K562 (cell line): Measurements from ENCODE around the gene TGFB2. TPM values are rescaled to one million over a fixed set of nuclear protein-coding genes. Genes with fewer than 3 reads are reported as not detected.

Source experiments
- ATAC-seq: fragments of 200-7000 bp; cut with Tn5 transposase; 3 replicates; pipeline ENCODE4 v1.9.1; 2020; ENCODE audit warnings: moderate library complexity
- BruUV-seq: library from RNA; stranded (reverse); fragments of 400-500 nt; replicated peaks from 2 replicates; lab custom pipeline; 2021; lab: Mats Ljungman, UMichigan
- CTCF ChIA-PET: fragments of 300-600 bp; formaldehyde crosslinking; extraction: SDS; loops from one replicate; lab custom pipeline; 2021; ENCODE audit warnings: low intra/inter-chr PET ratio; lab: Yijun Ruan, JAX
- POLR2A ChIA-PET: fragments of 300-600, 350-650 bp; sonication (Branson Sonifier 250); formaldehyde crosslinking; extraction: SDS; loops from one replicate; lab custom pipeline; 2021; ENCODE audit warnings: antibody characterized with exemption, inconsistent platforms; lab: Yijun Ruan, JAX
- DNase-seq, 4 experiments: peaks; one replicate each; pipeline versions ENCODE4 v3.0.0 to v3.0.0-alpha.2; 2011 to 2018; ENCODE audit warnings: low spot score in 3 of 4, mixed read lengths in 3 of 4; ENCODE audit errors: extremely low read depth in 1 of 4
- FAIRE-seq: peaks from 2 replicates; lab custom pipeline; 2011; peaks lifted over from hg19 to GRCh38; lab: Jason Lieb, UNC
- H2AFZ ChIP-seq: 2 replicates; pipeline ENCODE4 v1.6.0; 2011; ENCODE audit warnings: low read depth, low read length, control low read depth, inconsistent platforms
- H3K27ac ChIP-seq: fragments of 200-600 bp; 3 replicates; pipeline ENCODE4 v1.8.0; 2011; ENCODE audit warnings: low read depth, mild to moderate bottlenecking, control low read depth, inconsistent platforms, low read length, moderate library complexity, mixed read lengths; ENCODE audit errors: extremely low read depth
- H3K27me3 ChIP-seq, 2 experiments: fragments of 300-600 bp in 1 of 2; 2 replicates in 1 of 2; 3 replicates in 1 of 2; pipeline versions ENCODE4 v1.6.0 to v1.8.0; 2011; ENCODE audit warnings: inconsistent platforms in 2 of 2, low read length in 2 of 2, mild to moderate bottlenecking in 1 of 2, mixed read lengths in 1 of 2, moderate library complexity in 1 of 2; ENCODE audit not compliant: control insufficient read depth in 2 of 2, insufficient read depth in 2 of 2
- H3K36me3 ChIP-seq: fragments of 300-600 bp; 3 replicates; pipeline ENCODE4 v1.8.0; 2011; ENCODE audit warnings: mild to moderate bottlenecking, low read length, inconsistent platforms; ENCODE audit not compliant: control insufficient read depth, insufficient read depth
- H3K4me1 ChIP-seq, 2 experiments: fragments of 200-600 bp in 1 of 2; replicated peaks in 1 of 2; 2 replicates in 1 of 2; 3 replicates in 1 of 2; pipeline versions ENCODE4 v1.5.1 to v1.8.0; 2011; ENCODE audit warnings: inconsistent platforms in 2 of 2, low read length in 2 of 2, mild to moderate bottlenecking in 1 of 2, mixed read lengths in 1 of 2, moderate library complexity in 1 of 2; ENCODE audit not compliant: control insufficient read depth in 2 of 2, insufficient read depth in 2 of 2
- H3K4me2 ChIP-seq: 2 replicates; pipeline ENCODE4 v1.6.1; 2011; ENCODE audit warnings: low read length, control low read depth, inconsistent platforms, mixed read lengths; ENCODE audit not compliant: insufficient read depth
- H3K4me3 ChIP-seq: fragments of 200-600 bp; sonication (generic), shearing (Covaris generic); 2 replicates; pipeline ENCODE4 v1.5.1; 2016; ENCODE audit warnings: control low read depth, inconsistent platforms
- H3K79me2 ChIP-seq: fragments of 200-600 bp; 3 replicates; pipeline ENCODE4 v1.8.0; 2011; ENCODE audit warnings: low read length, inconsistent platforms; ENCODE audit not compliant: control insufficient read depth, insufficient read depth
- H3K9ac ChIP-seq, 2 experiments: 2 replicates each; pipeline versions ENCODE4 v1.6.0 to v1.6.1; 2011; ENCODE audit warnings: low read depth in 2 of 2, low read length in 2 of 2, control low read depth in 1 of 2, inconsistent platforms in 1 of 2, mild to moderate bottlenecking in 1 of 2, mixed read lengths in 1 of 2; ENCODE audit not compliant: insufficient read depth in 1 of 2
- H3K9me1 ChIP-seq: one replicate; pipeline ENCODE4 v1.6.0; 2011; ENCODE audit warnings: inconsistent platforms, mild to moderate bottlenecking, low read length, moderate library complexity; ENCODE audit not compliant: control insufficient read depth, insufficient read depth
- H3K9me3 ChIP-seq: replicated peaks from 2 replicates; pipeline ENCODE4 v1.5.1; 2011; ENCODE audit warnings: low read depth, low read length, inconsistent platforms; ENCODE audit not compliant: control insufficient read depth, insufficient read depth
- H4K20me1 ChIP-seq: replicated peaks from 2 replicates; pipeline ENCODE4 v1.6.1; 2011; ENCODE audit warnings: low read length, inconsistent platforms, mixed read lengths; ENCODE audit not compliant: control insufficient read depth, insufficient read depth
- C11orf30 ChIP-seq: fragments of 450-650 bp; IDR thresholded peaks from 2 replicates; pipeline ENCODE4 v1.6.1; 2016; ENCODE audit warnings: low read depth, mild to moderate bottlenecking
- CAMTA2 ChIP-seq: fragments of 250-450 bp; sonication (Bioruptor Pico); conservative IDR thresholded peaks from 2 replicates; pipeline ENCODE4 v1.5.1; 2022
- CBFA2T3 ChIP-seq: fragments of 450-650 bp; IDR thresholded peaks from 2 replicates; pipeline ENCODE4 v1.6.1; 2017
- EGR1 ChIP-seq: fragments of 450-650 bp; conservative IDR thresholded peaks from 2 replicates; pipeline ENCODE4 v1.6.1; 2017; ENCODE audit warnings: mild to moderate bottlenecking
- ETV6 ChIP-seq, 3 experiments: fragments of 150-350 bp in 1 of 3; sonication (generic) in 1 of 3; formaldehyde crosslinking in 1 of 3; IDR thresholded peaks; 2 replicates each; pipeline versions ENCODE4 v1.6.1 to v1.8.0; 2014 to 2022; ENCODE audit warnings: borderline replicate concordance in 2 of 3, low read depth in 2 of 3, antibody characterized with exemption in 1 of 3, low read length in 1 of 3, mild to moderate bottlenecking in 1 of 3, missing genetic modification reagents in 1 of 3
- IRF9 ChIP-seq: fragments of 450-650 bp; IDR thresholded peaks from 2 replicates; pipeline ENCODE4 v1.6.1; 2016; ENCODE audit warnings: missing biosample characterization, missing genetic modification characterization
- MBD2 ChIP-seq: sonication (generic); IDR thresholded peaks from 2 replicates; pipeline ENCODE4 v1.6.1; 2016; ENCODE audit warnings: low read depth, borderline replicate concordance
- MCM2 ChIP-seq: fragments of 450-650 bp; IDR thresholded peaks from 2 replicates; pipeline ENCODE4 v1.6.1; 2017; ENCODE audit warnings: low read depth, mild to moderate bottlenecking
- SRSF3 ChIP-seq: fragments of 200-400 bp; formaldehyde crosslinking; IDR thresholded peaks from 2 replicates; pipeline ENCODE4 v1.6.1; 2016; ENCODE audit warnings: mild to moderate bottlenecking, low read length, moderate library complexity; ENCODE audit not compliant: insufficient read depth
- TFE3 ChIP-seq: fragments of 450-650 bp; formaldehyde crosslinking; IDR thresholded peaks from 2 replicates; pipeline ENCODE4 v1.4.0; 2020; ENCODE audit warnings: mild to moderate bottlenecking, mixed read lengths
- TRIM25 ChIP-seq: fragments of 450-650 bp; IDR thresholded peaks from 2 replicates; pipeline ENCODE4 v1.7.0; 2016; ENCODE audit warnings: borderline replicate concordance
- ZBTB49 ChIP-seq: sonication (generic); formaldehyde crosslinking; IDR thresholded peaks from 2 replicates; pipeline ENCODE4 v1.8.0; 2022; ENCODE audit warnings: missing genetic modification reagents, mild to moderate bottlenecking, borderline replicate concordance
- ZNF217 ChIP-seq: sonication (generic); formaldehyde crosslinking; IDR thresholded peaks from 2 replicates; pipeline ENCODE4 v1.8.0; 2022; ENCODE audit warnings: mild to moderate bottlenecking, missing genetic modification reagents
- ZNF24 ChIP-seq: fragments of 450-650 bp; IDR thresholded peaks from 2 replicates; pipeline ENCODE4 v1.6.1; 2016
- ZNF263 ChIP-seq: sonication (generic); formaldehyde crosslinking; IDR thresholded peaks from 2 replicates; pipeline ENCODE4 v1.8.0; 2022; ENCODE audit warnings: mild to moderate bottlenecking, missing genetic modification reagents, borderline replicate concordance
- WGBS: fragments of 100-300 bp; shearing (Covaris generic); methylation state at CpG from one replicate; pipeline ENCODE4 v1.1.6; 2016; ENCODE audit warnings: low coverage, mixed read lengths; ENCODE audit not compliant: insufficient coverage; ENCODE audit errors: missing lambda C conversion rate; 5-methylcytosine and 5-hydroxymethylcytosine counted together
- in situ Hi-C: fragments of 300-500 bp; cut with MboI; formaldehyde crosslinking; loops from 4 replicates; pipeline ENCODE4 v1.15.0; 2018; ENCODE audit warnings: inconsistent platforms, mixed read lengths
- intact Hi-C: fragments of 100-400 bp; cut with micrococcal nuclease; formaldehyde crosslinking; loops from 2 replicates; pipeline ENCODE4 v1.14.2; 2022
- polyA plus RNA-seq, 8 experiments: library from polyadenylated mRNA; depleted of rRNA in 4 of 8; stranded (reverse) in 5 of 8; unstranded in 3 of 8; fragments of >200 nt; fragmentation: Nextera tagmentation in 2 of 8; fragmentation: Illumina TruSeq in 1 of 8; extraction: Ambion mirVana in 2 of 8; extraction: Trizol in 1 of 8; gene quantifications; 2 replicates each; pipeline versions ENCODE4 v1.2.1 to v1.2.3, GENCODE V29; 2011 to 2014; ENCODE audit warnings: inconsistent platforms in 1 of 8, missing spikeins in 1 of 8
- total RNA-seq, 7 experiments: library from RNA; depleted of rRNA in 6 of 7; stranded (reverse); fragments of >200 nt in 6 of 7; fragmentation: Illumina TruSeq in 2 of 7; extraction: Trizol in 2 of 7; gene quantifications; 2 replicates each; pipeline versions ENCODE4 v1.2.1 to v1.2.3, GENCODE V29; 2011 to 2021; ENCODE audit warnings: low replicate concordance in 1 of 7

Gene TGFB2
- total and polyA plus RNA-seq, 9 of the 15 experiments (the other 6 are each of a cell fraction or from before 2014, with no cell fraction given) = 0.03 to 0.41 (median 0.11) TPM; not detected in 3

GRCh38 chr1:218413179-218413578, 68.0 kb downstream of the TGFB2 start (continued):
- TF ChIP-seq ZBTB49 (no peak), MCM2 (no peak), ZNF24 (no peak), CAMTA2 (CRISPR knock-in tag) (no peak), ZNF263 (CRISPR knock-in tag) (no peak)

GRCh38 chr1:218414060-218414728, 69.1 kb downstream of the TGFB2 start:
- no peak for DNase-seq
- TF ChIP-seq ZNF217 (CRISPR knock-in tag) (no peak), ETV6 (IDR thresholded peaks at IDR 0.05; ENCODE audit: borderline replicate concordance in 1 of 2, low read depth in 2 of 2, low read length in 1 of 2) (no peak), ETV6 (CRISPR knock-in tag; IDR thresholded peaks at IDR 0.05; ENCODE audit: borderline replicate concordance) (no peak), C11orf30 (no peak), TFE3 (CRISPR knock-in tag) (no peak), IRF9 (no peak), EGR1 (no peak), CBFA2T3 (no peak), MBD2 (no peak), TRIM25 (no peak), SRSF3 (no peak)

More at GRCh38 chr1:218414060-218414728, 69.1 kb downstream of the TGFB2 start:
- Histone ChIP-seq H3K36me3 (no peaks in the 10 kb centered on the region), H3K9me1 (no peaks in the 10 kb centered on the region), H3K4me3 (no peak overlapping the region), H3K4me1 (no peaks in the 10 kb centered on the region), H3K4me2 (no peak overlapping the region), H3K9me3 (no peaks in the 10 kb centered on the region), H3K79me2 (no peaks in the 10 kb centered on the region), H3K9ac (no peak overlapping the region), H3K27me3 (peaks cover 5 to 9% of the 10 kb centered on the region in 2 experiments; a peak in 2 of 5 replicates), H4K20me1 (no peaks in the 10 kb centered on the region), H2AFZ (no peak overlapping the region), H3K27ac (no peak overlapping the region)
- in situ Hi-C loops = no loop called here
- BruUV-seq = no TSS peak
- ATAC-seq = no peak
- ChIA-PET CTCF (no interaction called here), POLR2A (no interaction called here)
- no peak for FAIRE-seq
- WGBS = 1% methylated on average over 6 of the region's 6 CpGs
- intact Hi-C loops = no loop called here
